H1 (cell line): ENCODE data around the gene PCDH7. TPM values are rescaled to one million over a fixed set of nuclear protein-coding genes. Genes with fewer than 3 reads are reported as not detected.

Experiments used
- CTCF ChIA-PET: fragments of 300-600 bp; sonication (Branson Sonifier 250); formaldehyde crosslinking; loops from one replicate; lab custom pipeline; 2021; ENCODE audit not compliant: partially characterized antibody; lab: Charles Lee
- POLR2A ChIA-PET: fragments of 300-600 bp; sonication (Branson Sonifier 250); formaldehyde crosslinking; loops from one replicate; lab custom pipeline; 2021; ENCODE audit warnings: inconsistent platforms; ENCODE audit not compliant: partially characterized antibody; lab: Charles Lee
- DNase-seq, 2 experiments: peaks; one replicate each; pipeline versions ENCODE4 v3.0.0 to v3.0.0-alpha.2; 2010 to 2022; ENCODE audit warnings: low spot score in 2 of 2, low read depth in 1 of 2, mixed read lengths in 1 of 2
- FAIRE-seq: peaks from 2 replicates; lab custom pipeline; 2011; peaks lifted over from hg19 to GRCh38; lab: Jason Lieb, UNC
- H2AFZ ChIP-seq: 2 replicates; pipeline ENCODE4 v1.8.1; 2012; ENCODE audit warnings: low read length, inconsistent platforms
- H2AK5ac ChIP-seq: 2 replicates; pipeline ENCODE4 v1.6.1; 2013; ENCODE audit warnings: low read depth, low read length
- H2BK120ac ChIP-seq: replicated peaks from 2 replicates; pipeline ENCODE3; 2013; ENCODE audit warnings: low read depth, low read length, inconsistent platforms
- H2BK12ac ChIP-seq: 2 replicates; pipeline ENCODE4 v1.6.1; 2013; ENCODE audit warnings: low read depth, low read length
- H2BK15ac ChIP-seq: 2 replicates; pipeline ENCODE4 v1.6.1; 2013; ENCODE audit warnings: low read length
- H2BK20ac ChIP-seq: 2 replicates; pipeline ENCODE4 v1.6.1; 2013; ENCODE audit warnings: low read length
- H2BK5ac ChIP-seq: 2 replicates; pipeline ENCODE4 v1.6.1; 2013; ENCODE audit warnings: low read depth, low read length
- H3K14ac ChIP-seq: 2 replicates; pipeline ENCODE4 v1.6.1; 2013; ENCODE audit warnings: inconsistent platforms; ENCODE audit not compliant: insufficient read length
- H3K18ac ChIP-seq: 2 replicates; pipeline ENCODE4 v1.6.1; 2013; ENCODE audit warnings: low read length; ENCODE audit errors: extremely low read depth
- H3K23ac ChIP-seq: 2 replicates; pipeline ENCODE4 v1.6.1; 2013; ENCODE audit warnings: inconsistent platforms; ENCODE audit not compliant: insufficient read length
- H3K23me2 ChIP-seq: 2 replicates; pipeline ENCODE4 v1.6.1; 2013; ENCODE audit warnings: low read depth, low read length
- H3K27ac ChIP-seq: 2 replicates; pipeline ENCODE4 v1.6.1; 2011; ENCODE audit warnings: low read depth, low read length, inconsistent platforms
- H3K27me3 ChIP-seq, 4 experiments: replicated peaks in 1 of 4; 1 replicate in 1 of 4; 2 replicates in 3 of 4; pipeline versions ENCODE4 v1.6.1 to v1.8.1; 2011 to 2013; ENCODE audit warnings: low read length in 3 of 4, mild to moderate bottlenecking in 3 of 4, inconsistent platforms in 2 of 4, mixed read lengths in 2 of 4, moderate library complexity in 1 of 4; ENCODE audit not compliant: control insufficient read depth in 3 of 4, insufficient read depth in 3 of 4; ENCODE audit errors: extremely low read depth in 1 of 4
- H3K36me3 ChIP-seq, 4 experiments: 2 replicates each; pipeline versions ENCODE4 v1.6.1 to v1.8.1; 2011 to 2013; ENCODE audit warnings: mild to moderate bottlenecking in 4 of 4, low read length in 3 of 4, moderate library complexity in 2 of 4, control low read depth in 1 of 4, inconsistent platforms in 1 of 4; ENCODE audit not compliant: insufficient read depth in 4 of 4, control insufficient read depth in 2 of 4
- H3K4ac ChIP-seq: replicated peaks from 2 replicates; pipeline ENCODE3; 2013; ENCODE audit warnings: low read length, low read depth, mixed read lengths, inconsistent platforms; ENCODE audit not compliant: insufficient read length
- H3K4me1 ChIP-seq, 4 experiments: replicated peaks in 1 of 4; 1 replicate in 1 of 4; 2 replicates in 3 of 4; pipeline versions ENCODE4 v1.6.1 to v1.8.1; 2011 to 2013; ENCODE audit warnings: low read length in 3 of 4, inconsistent platforms in 2 of 4, mixed read lengths in 1 of 4; ENCODE audit not compliant: insufficient read depth in 4 of 4, control insufficient read depth in 3 of 4
- H3K4me2 ChIP-seq, 2 experiments: 2 replicates each; pipeline versions ENCODE4 v1.6.1 to v1.8.1; 2011 to 2013; ENCODE audit warnings: low read depth in 2 of 2, low read length in 2 of 2, control low read depth in 1 of 2, inconsistent platforms in 1 of 2, mild to moderate bottlenecking in 1 of 2; ENCODE audit not compliant: insufficient read depth in 1 of 2
- H3K4me3 ChIP-seq, 4 experiments: fragments of 200-600, 300-600 bp in 1 of 4; sonication (generic), shearing (Covaris generic), sonication (Bioruptor Twin) in 1 of 4; 2 replicates each; pipeline versions ENCODE4 v1.5.1 to v1.8.1; 2011 to 2016; ENCODE audit warnings: low read length in 4 of 4, low read depth in 3 of 4, control low read depth in 2 of 4, inconsistent platforms in 2 of 4, mild to moderate bottlenecking in 2 of 4, mixed read lengths in 1 of 4, moderate library complexity in 1 of 4; ENCODE audit not compliant: insufficient read depth in 2 of 4; ENCODE audit errors: extremely low read depth in 1 of 4
- H3K56ac ChIP-seq: replicated peaks from 2 replicates; pipeline ENCODE3; 2013; ENCODE audit warnings: low read depth, mild to moderate bottlenecking, mixed read lengths, low read length, inconsistent platforms; ENCODE audit not compliant: insufficient read length
- H3K79me1 ChIP-seq: 2 replicates; pipeline ENCODE4 v1.6.1; 2013; ENCODE audit warnings: low read depth, low read length, control low read depth
- H3K79me2 ChIP-seq, 2 experiments: 2 replicates each; pipeline versions ENCODE4 v1.6.1 to v1.8.1; 2012 to 2013; ENCODE audit warnings: low read length in 2 of 2, mild to moderate bottlenecking in 2 of 2, inconsistent platforms in 1 of 2; ENCODE audit not compliant: insufficient read depth in 2 of 2, control insufficient read depth in 1 of 2
- H3K9ac ChIP-seq, 4 experiments: replicated peaks in 1 of 4; 1 replicate in 1 of 4; 2 replicates in 3 of 4; pipeline versions ENCODE4 v1.6.1 to v1.8.1; 2011 to 2013; ENCODE audit warnings: low read depth in 3 of 4, low read length in 3 of 4, control low read depth in 2 of 4, mild to moderate bottlenecking in 2 of 4, moderate library complexity in 2 of 4, inconsistent platforms in 1 of 4; ENCODE audit errors: extremely low read depth in 1 of 4
- H3K9me3 ChIP-seq, 2 experiments: 2 replicates each; pipeline versions ENCODE4 v1.6.1 to v1.8.1; 2012 to 2013; ENCODE audit warnings: mild to moderate bottlenecking in 2 of 2, moderate library complexity in 2 of 2, control low read depth in 1 of 2, inconsistent platforms in 1 of 2, low read depth in 1 of 2, low read length in 1 of 2, mixed read lengths in 1 of 2; ENCODE audit not compliant: insufficient read depth in 2 of 2
- H4K20me1 ChIP-seq, 2 experiments: replicated peaks in 1 of 2; 2 replicates each; pipeline versions ENCODE3 to v1.8.1; 2011 to 2013; ENCODE audit warnings: inconsistent platforms in 2 of 2, low read length in 2 of 2, mild to moderate bottlenecking in 1 of 2; ENCODE audit not compliant: insufficient read depth in 2 of 2, control insufficient read depth in 1 of 2
- H4K5ac ChIP-seq: 2 replicates; pipeline ENCODE4 v1.6.1; 2013; ENCODE audit warnings: low read length, low read depth, mixed read lengths, inconsistent platforms; ENCODE audit not compliant: insufficient read length
- H4K8ac ChIP-seq: 2 replicates; pipeline ENCODE4 v1.8.0; 2013; ENCODE audit warnings: mild to moderate bottlenecking, moderate library complexity, low read length, inconsistent platforms; ENCODE audit not compliant: insufficient read depth; ENCODE audit errors: extremely low read depth
- H4K91ac ChIP-seq: replicated peaks from 2 replicates; pipeline ENCODE3; 2013; ENCODE audit warnings: low read length, mixed read lengths, inconsistent platforms; ENCODE audit not compliant: insufficient read length
- ATF3 ChIP-seq: IDR thresholded peaks from 2 replicates; pipeline ENCODE4 v1.6.1; 2011; ENCODE audit warnings: low read depth, mild to moderate bottlenecking, low read length; ENCODE audit not compliant: insufficient read depth
- CREB1 ChIP-seq: IDR thresholded peaks from 2 replicates; pipeline ENCODE4 v1.6.1; 2012; ENCODE audit warnings: inconsistent platforms
- CTCF ChIP-seq, 3 experiments: IDR thresholded peaks; 1 replicate in 2 of 3; 2 replicates in 1 of 3; pipeline versions ENCODE4 v1.5.1 to v1.6.1; 2011; ENCODE audit warnings: low read length in 3 of 3, mild to moderate bottlenecking in 3 of 3, inconsistent platforms in 2 of 3, low read depth in 1 of 3, moderate library complexity in 1 of 3; ENCODE audit not compliant: insufficient read depth in 1 of 3; ENCODE audit errors: control extremely low read depth in 1 of 3
- POU5F1 ChIP-seq: IDR thresholded peaks from 2 replicates; pipeline ENCODE4 v1.6.1; 2011; ENCODE audit warnings: low read depth, mild to moderate bottlenecking, low read length, moderate library complexity
- RAD21 ChIP-seq, 2 experiments: IDR thresholded peaks in 1 of 2; conservative IDR thresholded peaks in 1 of 2; 2 replicates each; pipeline ENCODE4 v1.6.1; 2011; ENCODE audit warnings: low read depth in 2 of 2, low read length in 2 of 2, improper control_type of control experiment in 1 of 2, inconsistent platforms in 1 of 2, mild to moderate bottlenecking in 1 of 2, moderate library complexity in 1 of 2
- RBBP5 ChIP-seq: IDR thresholded peaks from 2 replicates; pipeline ENCODE4 v1.7.1; 2012; ENCODE audit warnings: low read depth, mild to moderate bottlenecking, inconsistent platforms, low read length, moderate library complexity, borderline replicate concordance
- RXRA ChIP-seq: IDR thresholded peaks from 2 replicates; pipeline ENCODE4 v1.6.1; 2011; ENCODE audit warnings: low read depth, mild to moderate bottlenecking, low read length, moderate library complexity; ENCODE audit not compliant: insufficient read depth
- SIX5 ChIP-seq: IDR thresholded peaks from 2 replicates; pipeline ENCODE4 v1.6.1; 2011; ENCODE audit warnings: mild to moderate bottlenecking, low read depth, low read length
- SP1 ChIP-seq: IDR thresholded peaks from 2 replicates; pipeline ENCODE4 v1.6.1; 2011; ENCODE audit warnings: low read depth, low read length
- ZNF274 ChIP-seq: IDR thresholded peaks from 2 replicates; pipeline ENCODE4 v1.7.0; 2012; ENCODE audit warnings: low read length, borderline replicate concordance; ENCODE audit errors: extremely low read depth
- polyA plus RNA-seq, 7 experiments: library from polyadenylated mRNA; depleted of rRNA in 3 of 7; stranded (reverse) in 5 of 7; unstranded in 2 of 7; fragments of >200 nt in 5 of 7; fragments of 200-250 nt in 2 of 7; gene quantifications; 1 replicate in 5 of 7; 2 replicates in 1 of 7; 4 replicates in 1 of 7; pipeline versions ENCODE4 v1.2.1 to v1.2.3, GENCODE V29; 2011 to 2013; ENCODE audit warnings: missing spikeins in 2 of 7, mixed read lengths in 2 of 7
- total RNA-seq: library from RNA; stranded (reverse); fragmentation: NEBNext Ultra II Directional; extraction: Animal tissue kit (Norgen Biotek cat#: 25700); gene quantifications from 2 replicates; pipeline ENCODE4 v1.2.1, GENCODE V29; 2021
- TF ChIP-seq, protein P1 (sequence below): IDR thresholded peaks from 2 replicates; pipeline ENCODE4 v1.6.1; 2011; ENCODE audit warnings: low read length, improper control_type of control experiment

PCDH7 gene
- total and polyA plus RNA-seq, 2 of the 8 experiments (the other 6 are each of a cell fraction or from before 2014, with no cell fraction given), result 3.1 to 6.1 TPM

- Histone ChIP-seq H2BK15ac (no peak overlapping the region), H2AK5ac (no peak overlapping the region), H4K5ac (no peak overlapping the region), H3K9ac (no peak overlapping the region), H3K4me1 (no peaks in the 10 kb centered on the region), H3K56ac (no peak overlapping the region), H3K18ac (no peak overlapping the region), H2BK120ac (no peak overlapping the region), H3K79me2 (no peaks in the 10 kb centered on the region), H3K4me2 (no peak overlapping the region), H2BK20ac (no peak overlapping the region), H3K4me3 (no peak overlapping the region), H3K23ac (no peak overlapping the region), H3K36me3 (no peaks in the 10 kb centered on the region), H4K8ac (no peak overlapping the region), H3K27ac (no peak overlapping the region), H3K79me1 (no peaks in the 10 kb centered on the region), H4K20me1 (no peaks in the 10 kb centered on the region), H3K9me3 (no peaks in the 10 kb centered on the region), H3K27me3 (no peaks in the 10 kb centered on the region), H3K14ac (no peak overlapping the region), H3K23me2 (no peaks in the 10 kb centered on the region), H2BK5ac (no peak overlapping the region), H3K4ac (no peak overlapping the region), H4K91ac (no peak overlapping the region), H2BK12ac (no peak overlapping the region), H2AFZ (no peak overlapping the region)
- CTCF ChIA-PET, result no interaction called here
- no peak for FAIRE-seq
- DNase-seq, result no peak
- POLR2A ChIA-PET, result no interaction called here
- no peak for TF ChIP-seq ZNF274
- TF ChIP-seq CTCF (IDR thresholded peaks at IDR 0.05; ENCODE audit: control extremely low read depth in 1 of 3, insufficient read depth in 1 of 3, low read depth in 1 of 3, low read length in 3 of 3), result no peak
- TF ChIP-seq SP1, result no peak
- no peak for TF ChIP-seq RBBP5
- no peak for TF ChIP-seq RAD21 (IDR thresholded peaks at IDR 0.05 in 1 of 2, conservative IDR thresholded peaks at IDR 0.05 in 1 of 2; ENCODE audit: low read depth in 2 of 2, low read length in 2 of 2)
- TF ChIP-seq SIX5, result no peak
- TF ChIP-seq, protein P1, sequence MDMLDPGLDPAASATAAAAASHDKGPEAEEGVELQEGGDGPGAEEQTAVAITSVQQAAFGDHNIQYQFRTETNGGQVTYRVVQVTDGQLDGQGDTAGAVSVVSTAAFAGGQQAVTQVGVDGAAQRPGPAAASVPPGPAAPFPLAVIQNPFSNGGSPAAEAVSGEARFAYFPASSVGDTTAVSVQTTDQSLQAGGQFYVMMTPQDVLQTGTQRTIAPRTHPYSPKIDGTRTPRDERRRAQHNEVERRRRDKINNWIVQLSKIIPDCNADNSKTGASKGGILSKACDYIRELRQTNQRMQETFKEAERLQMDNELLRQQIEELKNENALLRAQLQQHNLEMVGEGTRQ, result no peak
- TF ChIP-seq CREB1, result no peak
- no peak for TF ChIP-seq ATF3
- no peak for TF ChIP-seq RXRA
- TF ChIP-seq POU5F1, result no peak
These were observed 24.0 kb upstream of the PCDH7 start for GRCh38 chr4:30696191-30696590.
